Activated T-helper 9 cell treated with anti-CD3 and anti-CD28 coated beads, Interleukin-2, amount 50 U/mL, for 16 hours (primary cell): ENCODE data around the gene AFG1L.
"Not testable (repeated sequence)": the region's sequence is repeated elsewhere in the genome, so short reads cannot be mapped to it uniquely, and the experiment has no call there.

ENCODE experiments used
- DNase-seq: peaks from one replicate; pipeline ENCODE4 v3.0.0-alpha.2; 2020; ENCODE audit warnings: low read depth

AFG1L gene

DNA sequence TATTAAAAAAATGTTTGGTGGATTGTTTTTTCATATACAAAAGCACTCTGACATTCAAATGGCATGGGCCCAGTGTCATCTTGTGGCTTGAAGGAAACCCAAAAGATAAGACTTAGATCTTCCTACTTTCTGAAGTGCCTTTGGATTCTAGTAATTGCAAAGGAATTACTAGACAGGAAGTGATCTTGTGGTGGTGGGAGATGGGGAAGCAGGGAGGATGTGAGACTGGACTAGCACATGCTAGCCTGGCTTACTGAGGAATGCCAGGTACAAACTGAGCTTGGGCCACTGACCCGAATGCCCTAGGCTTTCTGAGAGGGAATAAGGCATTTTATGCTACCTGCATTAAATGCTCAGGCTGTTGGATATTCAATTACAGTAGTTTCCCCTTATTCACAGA, 59.0 kb downstream of the AFG1L start:
- DNase-seq, result no peak

DNA sequence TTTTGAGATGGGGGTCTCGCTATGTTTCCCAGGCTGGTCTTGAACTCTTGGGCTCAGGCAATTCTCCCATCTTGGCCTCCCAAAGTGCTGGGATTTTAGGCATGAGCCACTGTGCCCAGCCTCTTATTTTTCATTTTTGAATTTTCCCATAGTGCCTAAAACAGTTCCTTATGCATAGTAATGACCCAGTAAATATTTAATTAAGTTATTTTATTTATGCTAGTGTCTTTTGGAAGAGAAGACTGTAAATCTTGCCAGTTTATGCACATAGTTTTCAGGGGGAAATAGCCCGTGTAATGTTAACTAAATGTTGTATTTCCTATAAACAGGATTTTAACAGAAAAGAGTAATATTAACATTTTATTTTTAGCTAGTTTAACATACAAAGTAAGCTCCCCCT, 60.3 kb downstream of the AFG1L start:
- no peak for DNase-seq

DNA sequence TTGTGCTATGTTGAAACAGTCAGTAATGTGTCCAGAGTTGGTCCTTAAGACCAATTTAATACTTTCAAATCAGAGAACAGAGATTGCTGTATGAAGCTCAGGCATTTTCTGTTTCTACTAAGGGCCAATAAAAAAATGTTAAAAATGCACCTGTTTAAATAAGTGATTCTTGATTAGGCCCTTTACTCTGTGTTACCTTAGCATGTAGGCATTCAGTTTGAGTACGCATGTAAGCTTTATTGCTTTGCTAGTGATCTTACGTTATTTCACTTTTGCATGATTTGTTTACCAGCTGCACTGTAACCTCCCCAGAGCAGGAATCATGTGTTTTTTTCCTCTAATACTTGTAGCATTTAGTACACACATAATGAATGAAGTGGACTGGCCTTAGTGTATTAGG, 61.0 kb downstream of the AFG1L start:
- no peak for DNase-seq

DNA sequence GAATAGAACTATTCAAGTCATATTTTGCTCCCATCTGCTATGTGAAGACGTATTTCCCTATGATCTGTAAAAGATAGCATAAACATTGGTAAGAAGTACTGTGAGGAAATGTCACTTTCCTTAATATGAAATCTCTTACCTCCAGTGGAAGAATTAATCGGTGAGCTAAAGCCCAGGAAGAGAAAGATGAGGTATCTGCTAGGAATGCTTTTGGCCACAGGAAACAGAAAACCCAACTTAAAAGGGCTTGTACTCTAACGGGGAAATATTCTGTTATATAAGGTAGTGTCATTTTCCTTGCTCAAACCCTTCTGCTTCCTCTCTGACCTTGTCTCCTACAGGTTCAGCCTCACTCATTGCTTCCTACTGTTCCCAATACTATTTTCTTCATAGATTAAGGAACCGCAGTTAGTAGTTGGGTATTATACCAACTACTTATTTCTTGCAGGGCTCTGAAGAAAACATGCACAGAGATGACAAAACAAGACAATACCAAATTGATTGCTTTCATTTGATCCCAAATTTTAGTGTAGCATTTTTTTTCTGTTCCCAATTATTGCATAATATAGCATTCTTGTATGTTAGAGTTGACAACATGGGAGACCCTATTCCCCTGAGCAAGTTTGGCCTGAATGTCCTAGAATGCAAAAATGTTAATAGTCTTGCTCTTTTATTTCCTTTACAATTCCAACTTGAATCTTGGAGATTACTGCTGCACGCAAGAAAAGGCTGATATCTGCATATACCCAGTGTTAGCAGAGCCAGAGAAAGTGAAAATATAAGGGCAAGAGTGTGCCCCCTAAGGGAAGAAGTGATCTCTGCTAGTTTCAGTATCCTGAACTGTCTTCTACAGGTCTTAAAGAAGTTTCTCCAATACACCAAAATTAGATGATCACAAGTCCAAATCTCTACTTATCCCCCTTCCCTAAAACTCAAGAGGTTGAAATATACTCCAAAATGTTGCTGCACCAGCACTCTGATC, 65.3 kb downstream of the AFG1L start:
- DNase-seq, result no peak

DNA sequence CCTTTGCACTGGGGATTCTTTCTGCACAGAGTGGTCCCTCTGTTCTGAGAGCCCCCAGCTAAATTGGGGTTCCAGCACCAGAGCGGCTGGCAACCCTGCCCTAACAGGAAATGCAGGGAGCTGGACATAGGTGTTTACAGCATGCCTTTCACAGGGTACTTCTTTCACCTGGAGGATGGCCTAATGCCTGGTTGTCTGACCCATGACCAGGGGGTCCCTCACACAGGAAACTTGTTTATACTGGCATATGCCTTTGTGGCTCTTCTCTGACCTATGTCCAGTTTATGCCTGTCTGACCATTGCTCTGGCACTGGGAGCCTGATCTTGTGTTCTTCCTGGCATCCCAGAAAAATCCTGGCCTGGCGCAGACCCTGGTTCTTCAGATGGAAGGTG, 66.1 kb downstream of the AFG1L start:
- no peak for DNase-seq

DNA sequence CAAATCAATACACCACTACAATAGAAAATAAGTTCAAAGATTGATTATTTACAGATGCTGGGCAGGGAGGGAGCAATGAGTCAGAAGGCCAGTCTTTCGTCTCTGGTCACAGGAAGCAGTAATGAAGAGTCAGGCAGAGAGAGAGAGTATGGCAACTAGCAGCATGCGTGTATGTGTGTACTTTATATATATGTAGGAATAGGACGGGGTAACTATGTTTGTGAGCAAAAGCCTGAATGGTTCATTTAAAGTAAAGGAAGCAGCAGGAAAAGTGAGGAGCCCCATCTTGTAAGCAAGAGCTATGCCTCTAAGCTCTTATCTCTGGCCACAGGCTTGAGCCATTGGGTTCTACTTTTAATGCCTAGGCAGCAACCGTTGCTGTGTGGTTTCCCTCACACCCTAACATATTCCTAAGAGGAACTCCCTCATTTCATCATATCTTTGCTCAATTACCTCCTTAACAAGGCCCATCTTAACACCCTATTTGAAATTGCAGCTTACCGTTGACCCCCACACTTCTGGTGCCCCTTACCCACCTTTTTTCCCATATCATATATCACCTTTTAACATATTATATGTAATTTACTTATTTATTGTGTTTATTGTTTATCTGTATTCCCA, 66.6 kb downstream of the AFG1L start:
- DNase-seq, result no peak

DNA sequence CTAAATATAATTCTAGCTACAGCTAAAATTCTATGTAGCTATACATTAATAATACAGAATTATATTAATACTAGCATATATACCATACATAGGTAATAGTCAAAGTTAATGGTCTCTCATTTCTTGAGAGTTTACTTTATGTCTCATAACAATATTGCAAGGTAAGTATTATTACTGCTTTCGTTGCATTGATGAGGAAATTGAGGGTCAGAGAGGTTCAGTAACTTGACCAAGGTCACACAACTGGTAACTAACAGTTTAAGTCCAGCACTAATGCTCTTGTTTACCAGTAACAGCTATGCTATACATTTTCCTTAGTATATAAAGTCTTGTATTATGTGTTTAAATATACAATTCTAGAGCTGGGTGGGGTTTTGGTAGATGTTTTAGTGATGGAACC, 67.6 kb downstream of the AFG1L start:
- no peak for DNase-seq

DNA sequence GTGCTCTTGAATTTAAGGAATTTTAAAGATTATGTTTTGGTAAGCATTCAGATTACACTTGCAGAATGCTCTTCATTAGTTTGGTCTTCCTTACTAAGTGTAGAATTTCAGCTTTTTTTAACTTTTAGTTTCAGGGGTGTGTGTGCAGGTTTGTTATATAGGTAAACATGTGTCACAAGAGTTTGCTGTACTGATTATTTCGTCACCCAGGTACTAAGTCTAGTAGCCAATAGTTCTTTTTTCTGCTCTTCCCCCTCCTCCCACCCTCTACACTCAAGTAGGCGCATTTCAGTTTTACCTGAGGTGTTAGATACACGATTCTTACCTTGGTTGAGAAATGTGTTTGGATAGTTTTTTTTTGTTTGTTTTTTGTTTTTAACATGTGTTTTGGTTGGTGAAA, 68.3 kb downstream of the AFG1L start:
- DNase-seq, result no peak

DNA sequence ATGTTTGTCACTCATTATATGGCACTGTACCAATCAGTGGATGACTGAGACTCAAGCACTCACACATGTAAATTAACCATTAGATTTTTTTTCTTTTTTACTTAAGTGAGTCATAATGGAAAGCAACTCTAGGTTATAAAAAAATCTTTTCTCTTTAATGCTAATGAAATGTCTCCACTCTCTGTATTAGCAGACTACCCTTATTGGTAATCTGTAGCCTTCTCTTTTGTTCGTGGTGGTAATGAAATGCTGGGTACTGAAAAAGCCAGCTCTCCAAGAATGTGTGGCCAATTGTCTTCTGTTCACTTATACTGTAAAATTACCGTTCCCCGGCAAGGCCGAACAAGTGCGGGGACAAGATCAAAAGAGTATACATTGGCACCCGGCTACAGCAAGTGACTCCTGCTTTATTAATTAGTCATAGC, 69.0 kb downstream of the AFG1L start:
- no peak for DNase-seq

DNA sequence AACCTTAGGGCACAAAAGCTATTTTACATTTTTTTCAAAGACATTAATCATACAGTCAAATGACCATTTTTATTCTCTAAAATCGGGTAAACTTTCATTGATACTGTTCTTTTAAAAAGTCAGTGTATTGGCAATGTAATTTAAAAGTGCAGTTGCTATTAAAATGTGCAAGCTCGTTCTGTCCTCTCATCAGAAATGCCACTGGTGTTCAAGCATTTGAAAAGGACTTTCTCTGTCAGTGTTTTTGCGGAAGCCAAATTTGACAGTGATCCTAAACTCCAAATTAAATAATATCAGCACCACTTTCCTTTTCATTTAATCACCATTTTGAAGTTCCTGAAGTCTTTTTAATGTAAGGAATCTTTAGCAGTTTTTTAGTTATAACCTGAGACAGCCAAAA, 69.6 kb downstream of the AFG1L start:
- no peak for DNase-seq

DNA sequence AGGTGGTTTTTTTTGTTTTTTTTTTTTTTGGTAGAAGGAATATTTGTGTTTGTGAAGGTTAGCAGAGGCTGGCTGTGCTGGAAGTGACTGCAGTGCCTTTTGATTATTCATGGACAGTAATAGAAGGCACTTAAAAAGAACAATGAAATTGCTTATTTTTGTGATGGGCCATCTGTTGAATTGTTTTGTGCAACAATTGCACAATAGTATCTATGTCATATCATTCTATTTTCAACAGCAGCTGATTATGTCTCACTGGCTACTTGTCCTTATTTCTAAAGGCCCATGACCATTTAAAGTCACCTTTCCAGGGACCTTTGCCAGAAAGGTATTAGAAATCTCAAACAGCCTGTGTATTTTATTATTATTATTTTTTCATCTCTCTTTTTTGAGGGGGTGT, 70.6 kb downstream of the AFG1L start:
- DNase-seq, result no peak

DNA sequence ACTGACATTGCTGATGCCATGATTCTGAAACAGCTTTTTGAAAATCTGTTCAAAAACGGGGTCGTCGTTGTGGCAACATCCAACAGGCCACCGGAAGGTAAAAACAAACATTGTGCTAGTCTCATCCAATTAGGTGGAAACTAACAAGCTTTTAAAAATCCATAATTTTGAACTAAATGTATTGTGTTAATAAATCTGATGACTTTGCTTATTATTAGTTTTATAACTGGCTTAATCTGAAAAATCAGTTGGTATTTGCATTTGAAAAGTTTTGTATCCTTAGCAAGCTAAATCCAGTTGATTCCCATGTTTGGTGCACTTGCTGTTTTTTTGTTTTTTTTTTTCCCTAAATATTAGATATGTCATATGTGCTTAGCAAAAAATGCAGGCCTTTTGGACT, 71.4 kb downstream of the AFG1L start:
- no peak for DNase-seq

DNA sequence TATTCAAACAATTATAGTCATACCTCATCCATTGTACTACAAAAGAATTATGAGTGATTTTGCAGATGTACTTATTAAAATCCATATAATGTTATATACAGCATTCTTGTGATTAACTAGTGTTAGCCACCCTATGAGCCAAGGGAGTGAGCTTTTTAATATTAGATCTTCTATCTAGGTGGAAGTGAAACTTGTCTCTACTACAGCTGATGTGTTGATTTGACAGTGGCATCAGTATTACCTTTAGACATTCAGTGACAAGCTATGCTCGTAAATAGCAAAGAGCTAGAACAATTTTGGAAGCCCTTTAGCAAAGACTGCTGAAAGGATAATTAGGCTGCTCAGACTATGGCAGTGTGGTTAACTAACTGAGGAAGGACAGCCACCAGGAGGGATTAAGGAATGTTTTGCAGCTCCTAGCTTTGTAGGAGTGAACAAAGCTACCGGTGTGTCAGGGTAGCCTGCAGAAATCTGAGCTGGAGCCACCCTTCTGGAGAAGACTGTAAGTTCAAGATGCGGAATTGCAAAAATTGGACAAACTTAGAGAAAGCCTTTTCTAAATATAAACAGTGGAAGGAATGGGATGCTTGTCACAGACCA, 73.7 kb downstream of the AFG1L start:
- no peak for DNase-seq

DNA sequence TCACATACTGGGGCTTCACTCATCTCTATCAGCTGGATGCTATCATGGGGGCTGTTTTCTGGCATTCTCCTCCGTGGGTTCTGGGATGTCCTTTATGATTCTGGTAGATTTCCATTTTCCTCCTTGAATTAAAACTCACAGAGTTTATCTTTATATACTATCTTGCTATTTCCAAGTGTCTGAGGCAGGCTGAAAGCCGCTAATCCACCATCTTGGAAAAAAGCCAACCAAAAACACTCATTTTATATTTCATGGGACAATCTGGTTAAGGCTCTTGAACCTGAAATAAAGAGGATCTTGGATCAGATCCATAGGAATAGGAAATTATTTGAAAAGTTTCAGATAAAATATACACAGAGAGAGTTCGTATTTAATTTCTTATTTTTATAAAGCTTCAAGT, 86.0 kb downstream of the AFG1L start:
- no peak for DNase-seq

DNA sequence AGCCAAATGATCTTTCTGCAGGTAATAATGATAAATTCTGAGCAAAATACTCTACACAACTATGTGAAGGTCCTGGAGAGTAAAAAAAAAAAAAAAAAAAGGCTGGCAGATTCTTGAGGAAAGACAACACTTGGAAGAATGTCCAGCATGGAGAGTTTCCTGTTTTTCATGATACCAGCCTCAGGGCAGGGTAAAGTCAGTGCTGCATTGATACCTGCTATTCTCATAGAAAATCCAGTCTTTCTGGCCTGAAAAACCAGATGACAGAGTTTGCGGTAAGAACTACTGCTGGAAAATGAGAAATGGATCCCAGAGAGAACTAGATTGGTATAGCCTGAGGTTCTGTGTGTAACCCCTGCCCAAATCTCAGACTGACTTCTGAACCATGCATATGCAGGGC, 89.1 kb downstream of the AFG1L start:
- DNase-seq, result no peak

DNA sequence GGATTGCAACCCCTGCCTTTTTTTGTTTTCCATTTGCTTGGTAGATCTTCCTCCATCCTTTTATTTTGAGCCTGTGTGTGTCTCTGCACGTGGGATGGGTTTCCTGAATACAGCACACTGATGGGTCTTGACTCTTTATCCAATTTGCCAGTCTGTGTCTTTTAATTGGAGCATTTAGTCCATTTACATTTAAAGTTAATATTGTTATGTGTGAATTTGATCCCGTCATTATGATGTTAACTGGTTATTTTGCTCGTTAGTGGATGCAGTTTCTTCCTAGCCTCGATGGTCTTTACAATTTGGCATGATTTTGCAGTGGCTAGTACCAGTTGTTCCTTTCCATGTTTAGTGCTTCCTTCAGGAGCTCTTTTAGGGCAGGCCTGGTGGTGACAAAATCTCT, 94.3 kb downstream of the AFG1L start:
- DNase-seq, result not testable (repeated sequence)

DNA sequence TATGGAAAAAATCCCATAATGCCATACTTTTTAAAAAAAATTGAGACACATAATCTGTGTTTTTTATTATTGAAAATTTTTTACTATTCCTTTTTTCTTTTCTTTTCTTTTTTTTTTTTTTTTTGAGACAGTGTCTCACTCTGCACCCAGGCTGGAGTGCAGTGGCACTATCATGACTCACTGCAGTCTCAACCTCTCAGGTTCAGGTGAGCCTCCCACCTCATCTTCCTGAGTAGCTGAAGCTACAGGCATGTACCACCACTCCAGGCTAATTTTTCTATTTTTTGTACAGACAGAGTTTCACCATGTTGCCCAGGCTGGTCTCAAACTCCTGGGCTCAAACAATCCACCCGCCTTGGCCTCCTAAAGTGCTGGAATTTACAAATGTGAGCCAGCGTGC, 100.4 kb downstream of the AFG1L start:
- DNase-seq, result no peak

DNA sequence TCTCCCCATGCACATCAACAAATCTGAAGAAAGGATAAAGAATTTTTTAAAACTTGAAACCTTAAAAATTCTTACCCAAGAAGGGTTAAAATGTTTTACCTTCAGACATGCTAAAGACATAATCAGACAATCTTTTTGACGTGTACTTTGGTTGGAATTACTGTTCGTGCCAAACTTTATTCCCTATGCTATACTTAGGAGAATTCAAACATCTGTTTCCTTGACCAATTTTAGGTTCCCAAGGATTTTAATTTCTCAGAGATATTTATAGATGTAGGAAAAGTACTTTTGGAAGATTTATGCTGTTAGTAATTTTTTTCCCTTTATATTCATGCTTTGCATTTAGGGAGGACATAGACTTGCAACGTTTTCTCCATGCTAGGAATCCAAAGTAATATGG, 108.4 kb downstream of the AFG1L start:
- no peak for DNase-seq

DNA sequence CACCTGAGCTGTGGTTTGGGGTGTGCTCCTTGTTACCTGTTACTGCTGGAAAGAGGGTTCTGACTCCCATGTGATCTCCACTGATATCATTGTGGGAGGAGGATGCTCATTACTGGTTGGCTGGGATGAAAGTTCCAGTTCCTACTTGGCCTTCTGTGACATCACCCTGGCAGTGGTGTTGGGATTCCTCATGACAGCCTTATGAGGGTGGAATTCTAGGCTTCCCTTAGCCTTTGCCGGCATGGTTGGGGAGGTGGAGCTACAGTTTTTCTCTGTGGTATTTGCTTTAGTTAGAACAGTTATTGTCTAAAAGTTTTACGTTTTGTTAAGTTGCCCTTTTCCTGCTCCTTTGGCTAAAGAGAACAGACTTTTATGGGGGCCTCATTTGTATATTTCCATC, 112.1 kb downstream of the AFG1L start:
- DNase-seq, result no peak

DNA sequence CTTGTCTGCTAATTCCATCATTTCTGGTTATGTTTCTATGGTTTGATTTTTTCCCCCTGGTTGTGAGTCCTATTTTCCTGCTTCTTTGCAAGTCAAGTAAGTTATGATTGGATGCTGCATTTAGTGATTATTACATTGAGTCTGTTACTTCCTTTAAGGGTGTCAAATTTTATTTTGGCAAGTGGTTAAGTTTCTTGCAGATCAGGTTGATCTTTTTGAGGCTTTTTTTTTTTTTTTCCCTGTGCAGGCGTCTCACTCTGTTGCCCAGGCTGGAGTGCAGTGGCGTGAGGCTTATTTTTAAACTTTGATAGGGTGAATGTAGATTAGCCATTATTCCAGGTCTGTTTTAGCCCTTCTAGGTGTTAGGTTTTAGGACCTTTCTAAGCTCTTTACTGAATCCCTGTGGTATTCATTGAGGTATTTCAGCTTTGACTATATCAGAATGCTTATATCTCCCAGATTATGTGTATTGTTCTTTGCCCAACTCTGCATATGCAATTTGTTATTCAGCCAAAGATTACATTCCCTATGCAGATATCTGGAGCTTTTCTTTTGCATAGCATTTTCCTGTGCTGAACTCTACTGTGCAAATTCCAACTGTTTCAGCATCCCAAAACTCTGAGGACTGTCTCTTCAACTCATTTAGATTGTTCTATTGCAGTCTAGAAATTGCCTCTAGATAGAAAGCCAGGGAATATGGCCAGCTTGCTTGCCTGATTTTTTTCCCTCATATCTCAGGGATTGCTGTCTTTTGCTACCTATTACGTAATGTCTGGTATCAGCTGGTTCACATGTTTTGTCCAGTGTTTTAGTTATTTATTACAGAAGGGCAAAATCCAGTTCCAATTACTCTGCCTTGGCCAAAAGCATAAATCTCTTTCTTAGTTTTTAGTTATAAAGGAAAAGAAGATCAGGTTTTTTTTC, 113.3 kb downstream of the AFG1L start:
- no peak for DNase-seq

DNA sequence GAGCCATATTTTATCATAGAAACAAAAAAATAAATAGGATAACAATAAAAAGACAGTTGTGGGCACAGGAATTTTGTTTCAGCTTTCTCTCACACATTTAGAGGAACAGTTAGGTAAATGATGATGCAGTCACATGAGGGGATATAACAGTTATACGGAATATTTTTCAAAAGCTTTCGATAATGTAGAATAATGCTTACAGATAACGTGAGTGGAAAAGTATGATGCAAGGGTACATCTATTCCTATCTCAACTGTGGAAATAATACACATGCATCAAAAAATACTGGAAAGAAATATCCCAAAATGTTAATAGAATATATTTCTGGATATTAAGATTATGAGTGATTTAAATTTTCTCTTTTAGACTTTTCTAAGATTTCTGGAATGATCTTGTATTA, 114.0 kb downstream of the AFG1L start:
- no peak for DNase-seq
